Activated naive CD8-positive, alpha-beta T cell treated with anti-CD3 and anti-CD28 coated beads, Interleukin-2, amount 10 ng/mL, durations not matched to agents 7 days and 5 days (primary cell): Measurements from ENCODE around the gene MYBBP1A. TPM values are rescaled to one million over a fixed set of nuclear protein-coding genes. Genes with fewer than 3 reads are reported as not detected.
"Not testable (repeated sequence)": the region's sequence is repeated elsewhere in the genome, so short reads cannot be mapped to it uniquely, and the experiment has no call there.

ENCODE experiments used
- ATAC-seq: fragments of 150-1000 bp; cut with Tn5 transposase; one replicate; pipeline ENCODE4 v1.10.0; 2021; ENCODE audit warnings: low read depth, moderate library complexity
- POLR2A ChIA-PET: fragments of 350-600 bp; sonication (Branson Sonifier 250); formaldehyde crosslinking; loops from one replicate; lab custom pipeline; 2021; ENCODE audit warnings: antibody characterized with exemption; lab: Charles Lee
- DNase-seq: peaks from one replicate; pipeline ENCODE4 v3.0.0; 2021
- H3K27ac Mint-ChIP-seq: one replicate; pipeline ENCODE4 v1.8.0; 2022; ENCODE audit warnings: mild to moderate bottlenecking, mixed read lengths
- H3K27me3 Mint-ChIP-seq: one replicate; pipeline ENCODE4 v1.8.0; 2022; ENCODE audit warnings: mild to moderate bottlenecking, moderate library complexity, mixed read lengths
- H3K36me3 Mint-ChIP-seq: one replicate; pipeline ENCODE4 v1.8.0; 2021; ENCODE audit warnings: mild to moderate bottlenecking, mixed read lengths
- H3K4me1 Mint-ChIP-seq: one replicate; pipeline ENCODE4 v1.8.0; 2021; ENCODE audit warnings: mixed read lengths
- H3K4me3 Mint-ChIP-seq: one replicate; pipeline ENCODE4 v1.8.0; 2022; ENCODE audit warnings: mild to moderate bottlenecking, moderate library complexity, mixed read lengths
- H3K9me3 Mint-ChIP-seq: one replicate; pipeline ENCODE4 v1.8.0; 2021; ENCODE audit warnings: mixed read lengths
- total RNA-seq, 2 experiments: library from RNA; stranded (reverse); gene quantifications; one replicate each; pipeline ENCODE4 v1.2.3, GENCODE V29; 2021

MYBBP1A gene
- total RNA-seq, 2 experiments from 2014 or later, result 59.1 to 61.6 TPM

- H3K27me3 Mint-ChIP-seq, result peaks cover 51% of the 10 kb centered on the region
- no peaks in the 10 kb centered on the region for H3K36me3 Mint-ChIP-seq
- H3K9me3 Mint-ChIP-seq, result no peaks in the 10 kb centered on the region
- H3K4me3 Mint-ChIP-seq, result no peak overlapping the region
- H3K4me1 Mint-ChIP-seq, result peaks cover 1% of the 10 kb centered on the region
- DNase-seq (no peak), ATAC-seq (no peak)
- H3K27ac Mint-ChIP-seq, result no peak overlapping the region
- POLR2A ChIA-PET, result no interaction called here
Measured at GRCh38 chr17:4585638-4585994, 30.4 kb upstream of the MYBBP1A start.

GRCh38 chr17:4584917-4585637 is 29.9 kb upstream of the MYBBP1A start:
- H3K9me3 Mint-ChIP-seq, result no peaks in the 10 kb centered on the region
- POLR2A ChIA-PET, result no interaction called here
- H3K27me3 Mint-ChIP-seq, result peaks cover 50% of the 10 kb centered on the region
- no peak overlapping the region for H3K4me3 Mint-ChIP-seq
- DNase-seq (no peak), ATAC-seq (no peak)
- peaks cover 1% of the 10 kb centered on the region for H3K4me1 Mint-ChIP-seq
- H3K36me3 Mint-ChIP-seq, result no peaks in the 10 kb centered on the region
- H3K27ac Mint-ChIP-seq, result no peak overlapping the region

- peak; percentile 58 for ATAC-seq
- POLR2A ChIA-PET, result no interaction called here
- Mint-ChIP-seq H3K27me3 (peaks cover 50% of the 10 kb centered on the region), H3K9me3 (no peaks in the 10 kb centered on the region), H3K4me1 (peaks cover 1% of the 10 kb centered on the region), H3K4me3 (peak within 1 kb of the TSS; percentile 73), H3K27ac (no peak within 1 kb of the TSS), H3K36me3 (no peaks in the 10 kb centered on the region)
- DNase-seq, result peak; percentile 48
Measured at GRCh38 chr17:4584101-4584916, 29.1 kb upstream of the MYBBP1A start, which contains the start of gene SMTNL2. TSS of gene SMTNL2 (plus strand) at chr17:4584529. CDS start at chr17:4584606, 77 bp downstream.

- Mint-ChIP-seq H3K4me1 (peaks cover 1% of the 10 kb centered on the region), H3K27ac (no peak overlapping the region), H3K27me3 (peaks cover 48% of the 10 kb centered on the region), H3K4me3 (peak overlapping the region; percentile 73), H3K36me3 (no peaks in the 10 kb centered on the region), H3K9me3 (no peaks in the 10 kb centered on the region)
- no peak for DNase-seq
- POLR2A ChIA-PET, result no interaction called here
- peak; percentile 54 for ATAC-seq
Measured at GRCh38 chr17:4583782-4584100, 28.6 kb upstream of the MYBBP1A start.

GRCh38 chr17:4583206-4583605 is 28.0 kb upstream of the MYBBP1A start:
- H3K9me3 Mint-ChIP-seq, result no peaks in the 10 kb centered on the region
- H3K4me3 Mint-ChIP-seq, result no peak overlapping the region
- DNase-seq (no peak), ATAC-seq (no peak)
- no peak overlapping the region for H3K27ac Mint-ChIP-seq
- no peaks in the 10 kb centered on the region for H3K36me3 Mint-ChIP-seq
- peaks cover 1% of the 10 kb centered on the region for H3K4me1 Mint-ChIP-seq
- H3K27me3 Mint-ChIP-seq, result peaks cover 46% of the 10 kb centered on the region
- POLR2A ChIA-PET, result no interaction called here

- ATAC-seq (no peak), DNase-seq (no peak)
- Mint-ChIP-seq H3K27ac (no peak overlapping the region), H3K4me3 (no peak overlapping the region), H3K4me1 (peaks cover 1% of the 10 kb centered on the region), H3K36me3 (no peaks in the 10 kb centered on the region), H3K27me3 (peaks cover 46% of the 10 kb centered on the region), H3K9me3 (no peaks in the 10 kb centered on the region)
- POLR2A ChIA-PET, result no interaction called here
Measured at GRCh38 chr17:4582691-4583090, 27.5 kb upstream of the MYBBP1A start.

GRCh38 chr17:4582101-4582501 is 26.9 kb upstream of the MYBBP1A start:
- Mint-ChIP-seq H3K4me1 (peaks cover 1% of the 10 kb centered on the region), H3K4me3 (no peak overlapping the region), H3K36me3 (no peaks in the 10 kb centered on the region), H3K27ac (no peak overlapping the region), H3K27me3 (peaks cover 46% of the 10 kb centered on the region), H3K9me3 (no peaks in the 10 kb centered on the region)
- POLR2A ChIA-PET, result no interaction called here
- DNase-seq (no peak), ATAC-seq (no peak)

GRCh38 chr17:4580291-4580690 is 25.1 kb upstream of the MYBBP1A start:
- H3K4me1 Mint-ChIP-seq, result peaks cover 1% of the 10 kb centered on the region
- H3K36me3 Mint-ChIP-seq, result no peaks in the 10 kb centered on the region
- H3K27ac Mint-ChIP-seq, result no peak overlapping the region
- DNase-seq, result no peak
- no peak for ATAC-seq
- no peak overlapping the region for H3K4me3 Mint-ChIP-seq
- H3K27me3 Mint-ChIP-seq, result peaks cover 29% of the 10 kb centered on the region
- POLR2A ChIA-PET, result no interaction called here
- no peaks in the 10 kb centered on the region for H3K9me3 Mint-ChIP-seq

- H3K27me3 Mint-ChIP-seq, result peaks cover 29% of the 10 kb centered on the region
- POLR2A ChIA-PET, result no interaction called here
- no peak for DNase-seq
- H3K36me3 Mint-ChIP-seq, result no peaks in the 10 kb centered on the region
- no peaks in the 10 kb centered on the region for H3K9me3 Mint-ChIP-seq
- H3K4me1 Mint-ChIP-seq, result peaks cover 1% of the 10 kb centered on the region
- H3K4me3 Mint-ChIP-seq, result no peak overlapping the region
- no peak overlapping the region for H3K27ac Mint-ChIP-seq
- no peak for ATAC-seq
Measured at GRCh38 chr17:4579678-4580077, 24.5 kb upstream of the MYBBP1A start.

- H3K4me3 Mint-ChIP-seq, ATAC-seq, H3K9me3 Mint-ChIP-seq, H3K27ac Mint-ChIP-seq, DNase-seq, H3K36me3 Mint-ChIP-seq, POLR2A ChIA-PET, H3K4me1 Mint-ChIP-seq: not testable (repeated sequence)
- H3K27me3 Mint-ChIP-seq, result peaks cover 25% of the 10 kb centered on the region
Measured at GRCh38 chr17:4578349-4578748, 23.2 kb upstream of the MYBBP1A start.

- H3K36me3 Mint-ChIP-seq, result no peaks in the 10 kb centered on the region
- ATAC-seq (no peak), DNase-seq (no peak)
- POLR2A ChIA-PET, result no interaction called here
- peaks cover 24% of the 10 kb centered on the region for H3K27me3 Mint-ChIP-seq
- no peak overlapping the region for H3K4me3 Mint-ChIP-seq
- peaks cover 10% of the 10 kb centered on the region for H3K4me1 Mint-ChIP-seq
- H3K27ac Mint-ChIP-seq, result no peak overlapping the region
- no peaks in the 10 kb centered on the region for H3K9me3 Mint-ChIP-seq
Measured at GRCh38 chr17:4577386-4577993, 22.3 kb upstream of the MYBBP1A start.

- Mint-ChIP-seq H3K4me1 (peaks cover 10% of the 10 kb centered on the region), H3K4me3 (no peak overlapping the region), H3K27me3 (peaks cover 18% of the 10 kb centered on the region), H3K27ac (no peak overlapping the region), H3K9me3 (no peaks in the 10 kb centered on the region), H3K36me3 (no peaks in the 10 kb centered on the region)
- DNase-seq (no peak), ATAC-seq (no peak)
- POLR2A ChIA-PET, result no interaction called here
Measured at GRCh38 chr17:4576729-4577322, 21.6 kb upstream of the MYBBP1A start.

GRCh38 chr17:4576161-4576558 is 21.0 kb upstream of the MYBBP1A start:
- Mint-ChIP-seq H3K36me3 (no peaks in the 10 kb centered on the region), H3K9me3 (no peaks in the 10 kb centered on the region), H3K4me3 (no peak overlapping the region), H3K4me1 (peaks cover 10% of the 10 kb centered on the region), H3K27me3 (peaks cover 14% of the 10 kb centered on the region), H3K27ac (no peak overlapping the region)
- POLR2A ChIA-PET, result no interaction called here
- ATAC-seq (no peak), DNase-seq (no peak)
